GM04504 (cell line): ENCODE data around the gene BTBD16.

Source experiments
- DNase-seq: peaks from one replicate; pipeline ENCODE4 v3.0.0-alpha.2; 2012; ENCODE audit warnings: low read depth

The BTBD16 gene

GRCh38 chr10:122343936-122344335, 72.8 kb downstream of the BTBD16 start:
- no peak for DNase-seq

- no peak for DNase-seq
Measured at GRCh38 chr10:122344741-122345258, 73.7 kb downstream of the BTBD16 start.

- no peak for DNase-seq
Measured at GRCh38 chr10:122346326-122346950, 75.3 kb downstream of the BTBD16 start.

GRCh38 chr10:122347170-122347841, 76.2 kb downstream of the BTBD16 start:
- DNase-seq: no peak

- DNase-seq: no peak
Measured at GRCh38 chr10:122348512-122348911, 77.4 kb downstream of the BTBD16 start.

GRCh38 chr10:122348935-122349361, 77.9 kb downstream of the BTBD16 start:
- no peak for DNase-seq

- DNase-seq: no peak
Measured at GRCh38 chr10:122349758-122350369, 78.8 kb downstream of the BTBD16 start.

- no peak for DNase-seq
Measured at GRCh38 chr10:122350893-122351292, 79.8 kb downstream of the BTBD16 start.

- no peak for DNase-seq
Measured at GRCh38 chr10:122352817-122353525, 81.9 kb downstream of the BTBD16 start.

- no peak for DNase-seq
Measured at GRCh38 chr10:122354383-122354782, 83.3 kb downstream of the BTBD16 start.

- DNase-seq: no peak
Measured at GRCh38 chr10:122357685-122358084, 86.6 kb downstream of the BTBD16 start.

GRCh38 chr10:122359621-122360020, 88.5 kb downstream of the BTBD16 start:
- DNase-seq: no peak

GRCh38 chr10:122361046-122361445, 90.0 kb downstream of the BTBD16 start:
- DNase-seq: no peak

- DNase-seq: no peak
Measured at GRCh38 chr10:122362031-122362592, 91.0 kb downstream of the BTBD16 start.

- no peak for DNase-seq
Measured at GRCh38 chr10:122362621-122363020, 91.5 kb downstream of the BTBD16 start.

GRCh38 chr10:122363311-122363710, 92.2 kb downstream of the BTBD16 start:
- DNase-seq: no peak

- DNase-seq: no peak
Measured at GRCh38 chr10:122363722-122364463, 92.8 kb downstream of the BTBD16 start.

- DNase-seq: no peak
Measured at GRCh38 chr10:122368502-122369254, 97.6 kb downstream of the BTBD16 start.

- no peak for DNase-seq
Measured at GRCh38 chr10:122373108-122373507, 102.0 kb downstream of the BTBD16 start.

- no peak for DNase-seq
Measured at GRCh38 chr10:122373721-122374120, 102.6 kb downstream of the BTBD16 start.
